Hepatic stellate cell (primary cell): ENCODE measurements around the gene SAXO1.
"Not testable (repeated sequence)": the region's sequence is repeated elsewhere in the genome, so short reads cannot be mapped to it uniquely, and the experiment has no call there.

Source experiments
- DNase-seq: peaks from one replicate; pipeline ENCODE4 v3.0.0; 2011; ENCODE audit warnings: low spot score

SAXO1 gene

DNA sequence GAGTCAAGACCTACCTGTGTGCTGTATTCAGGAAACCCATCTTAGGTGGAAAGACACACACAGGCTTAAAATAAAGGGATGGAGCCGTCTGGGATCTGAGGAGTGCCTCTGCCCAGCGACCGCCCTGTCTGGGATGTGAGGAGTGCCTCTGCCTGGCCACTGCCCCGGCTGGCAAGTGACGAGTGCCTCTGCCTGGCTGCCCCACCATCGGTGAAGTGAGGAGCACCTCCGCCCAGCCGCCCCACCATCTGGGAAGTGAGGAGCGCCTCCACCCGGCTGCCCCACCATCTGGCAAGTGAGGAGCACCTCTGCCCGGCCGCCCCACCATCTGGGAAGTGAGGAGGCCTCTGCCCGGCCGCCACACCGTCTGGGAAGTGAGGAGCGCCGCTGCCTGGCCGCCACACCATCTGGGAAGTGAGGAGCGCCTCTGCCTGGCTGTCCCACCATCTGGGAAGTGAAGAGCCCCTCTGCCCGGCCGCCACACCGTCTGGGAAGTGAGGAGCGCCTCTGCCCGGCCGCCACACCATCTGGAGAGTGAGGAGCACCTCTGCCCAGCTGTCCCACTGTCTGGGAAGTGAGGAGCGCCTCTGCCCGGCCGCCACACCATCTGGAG lies 33.7 kb downstream of the SAXO1 start:
- DNase-seq: no peak

DNA sequence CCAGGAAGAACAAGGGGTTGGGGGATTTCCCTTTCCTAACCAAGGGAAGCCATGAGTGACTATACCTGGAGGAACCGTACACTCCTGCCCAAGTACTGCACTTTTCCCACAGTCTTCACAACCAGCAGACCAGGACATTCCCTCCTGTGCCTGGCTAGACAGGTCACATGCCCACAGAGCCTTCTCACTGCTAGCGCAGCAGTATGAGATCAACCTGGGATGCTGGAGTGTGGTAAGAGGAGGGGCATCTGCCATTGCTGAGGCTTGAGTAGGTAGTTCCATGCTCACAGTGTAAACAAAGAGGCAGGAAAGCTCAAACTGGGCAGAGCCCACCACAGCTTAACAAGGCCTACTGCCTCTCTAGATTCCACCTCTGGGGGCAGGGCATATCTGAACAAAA lies 35.9 kb downstream of the SAXO1 start:
- DNase-seq: no peak

DNA sequence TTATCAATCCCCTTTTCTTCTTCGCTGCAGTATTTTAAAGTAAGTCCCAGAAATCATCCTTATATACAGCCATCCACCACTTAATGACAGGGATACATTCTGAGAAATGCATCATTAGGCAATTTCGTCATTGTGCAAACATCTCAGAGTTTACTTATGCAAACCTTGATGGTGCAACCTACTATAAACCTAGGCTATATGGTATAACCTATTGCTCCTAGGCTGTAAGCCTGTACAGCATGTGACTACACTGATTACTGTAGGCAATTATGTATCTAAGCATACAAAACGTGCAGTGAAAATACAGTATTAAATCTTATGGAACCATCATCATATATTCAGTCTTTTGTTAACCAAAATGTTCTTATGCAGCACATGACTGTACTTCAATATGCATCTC lies 36.8 kb downstream of the SAXO1 start:
- no peak for DNase-seq

GRCh38 chr9:18994263-18994916 lies 38.6 kb downstream of the SAXO1 start:
- DNase-seq: no peak

DNA sequence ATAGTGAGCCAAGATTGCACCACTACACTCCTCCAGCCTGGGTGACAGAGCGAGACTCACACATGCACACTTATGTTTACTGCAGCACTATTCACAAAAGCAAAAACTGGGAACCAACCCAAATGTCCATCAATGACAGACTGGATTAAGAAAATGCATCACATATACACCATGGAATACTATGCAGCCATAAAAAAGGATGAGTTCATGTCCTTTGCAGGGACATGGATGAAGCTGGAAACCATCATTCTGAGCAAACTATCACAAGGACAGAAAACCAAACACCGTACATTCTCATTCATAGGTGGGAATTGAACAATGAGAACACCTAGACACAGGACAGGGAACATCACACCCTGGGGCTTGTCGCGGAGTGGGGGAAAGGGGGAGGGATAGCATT lies 41.8 kb downstream of the SAXO1 start:
- not testable (repeated sequence) for DNase-seq

DNA sequence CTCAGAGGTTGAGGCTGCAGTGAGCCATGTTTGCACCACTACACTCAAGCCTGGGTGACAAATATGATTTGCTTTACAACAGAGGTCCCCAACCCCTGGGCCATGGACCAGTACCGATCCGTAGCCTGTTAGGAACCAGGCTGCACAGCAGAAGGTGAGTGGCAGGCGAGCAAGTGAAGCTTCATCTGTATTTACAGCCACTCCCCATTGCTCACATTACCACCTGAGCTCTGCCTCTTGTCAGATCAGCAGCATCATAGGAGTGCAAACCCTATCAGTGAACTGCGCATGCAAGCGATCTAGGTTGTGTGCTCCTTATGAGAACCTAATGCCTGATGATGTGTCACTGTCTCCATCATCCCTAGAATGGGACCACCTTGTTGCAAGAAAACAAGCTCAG lies 42.5 kb downstream of the SAXO1 start:
- DNase-seq: no peak

GRCh38 chr9:18989865-18990264 lies 43.1 kb downstream of the SAXO1 start:
- DNase-seq: no peak

DNA sequence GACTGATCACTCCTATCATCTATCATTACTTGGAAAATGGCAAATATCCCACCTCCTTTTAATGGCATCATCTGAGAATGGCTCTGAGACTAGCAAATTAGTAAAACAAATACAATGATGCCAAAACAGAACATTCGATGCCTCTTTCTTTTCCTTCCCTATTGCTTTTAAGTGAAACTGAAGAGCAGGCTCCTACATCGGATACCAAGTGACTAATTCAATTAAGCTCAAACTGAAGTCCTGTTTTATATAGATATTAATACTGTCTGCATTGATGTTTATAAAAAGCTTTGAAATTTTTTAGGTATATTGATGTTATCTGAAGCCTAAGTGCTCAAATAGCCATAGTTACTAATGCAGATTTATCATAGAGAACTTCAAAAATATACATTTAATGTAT lies 43.9 kb downstream of the SAXO1 start:
- DNase-seq: no peak

- DNase-seq: no peak
Observed at GRCh38 chr9:18988003-18988402, 45.0 kb downstream of the SAXO1 start.

DNA sequence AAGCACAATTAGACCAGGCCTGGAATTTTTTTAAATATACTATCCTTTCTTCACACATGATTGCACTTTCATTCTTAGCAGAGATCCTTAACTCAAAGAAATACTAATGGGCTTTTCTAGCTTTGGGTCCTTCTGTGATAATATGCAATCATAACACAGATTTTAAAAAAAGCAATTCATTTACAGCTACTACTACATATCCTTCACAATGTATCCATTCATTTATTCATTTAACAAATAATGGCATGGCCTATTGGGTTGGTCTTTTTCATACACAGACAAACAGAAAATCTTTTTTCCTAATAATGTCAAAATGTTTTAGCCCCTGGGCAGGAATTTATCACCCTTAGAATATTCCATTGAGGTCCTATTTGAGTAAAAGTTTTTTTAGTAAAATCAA lies 47.0 kb downstream of the SAXO1 start:
- no peak for DNase-seq

DNA sequence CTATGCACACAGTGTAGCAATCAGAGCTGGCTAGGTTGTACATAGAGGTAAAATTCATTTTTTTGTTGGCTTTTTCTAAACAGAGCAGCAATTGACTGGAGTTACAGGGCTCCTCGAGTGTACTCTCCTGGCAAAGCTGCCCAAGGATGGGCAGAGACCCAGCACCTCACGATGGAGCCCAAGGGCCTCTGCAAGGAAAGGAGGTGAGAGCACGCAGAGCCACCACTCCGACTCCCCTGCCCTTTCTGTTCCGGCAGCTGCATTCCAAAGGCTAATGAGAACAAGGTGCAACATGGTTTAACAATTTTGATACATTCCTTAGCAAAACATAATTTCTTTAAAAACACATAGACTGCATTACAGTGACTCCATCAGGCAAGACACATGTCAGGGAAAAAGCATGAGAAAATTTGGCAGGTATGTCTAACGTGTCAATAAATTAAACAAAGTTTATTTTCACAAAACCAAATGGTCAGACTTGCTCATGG lies 47.5 kb downstream of the SAXO1 start:
- no peak for DNase-seq

GRCh38 chr9:18982262-18982620 lies 50.8 kb downstream of the SAXO1 start:
- DNase-seq: no peak

GRCh38 chr9:18981476-18982261 lies 51.3 kb downstream of the SAXO1 start:
- no peak for DNase-seq

DNA sequence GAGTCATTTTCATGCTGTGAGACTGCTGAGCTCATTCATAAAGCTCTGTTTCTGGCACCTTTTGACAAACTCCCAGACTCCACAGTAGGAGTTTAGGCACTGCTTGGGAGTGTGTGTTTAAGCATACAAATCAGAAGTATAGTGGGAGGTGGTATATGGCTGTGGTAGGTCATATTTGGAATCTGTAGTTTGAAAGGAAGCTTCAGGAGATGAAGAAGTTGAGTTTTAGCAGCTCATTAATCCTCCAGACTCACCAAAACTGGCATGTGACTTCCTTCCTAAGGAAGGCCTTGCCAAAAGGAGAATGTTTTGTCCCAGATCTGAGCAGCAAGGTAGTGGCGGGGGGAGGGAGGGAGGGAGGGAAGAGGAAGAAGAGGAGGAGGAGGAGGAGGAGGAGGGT lies 52.8 kb downstream of the SAXO1 start:
- DNase-seq: no peak

- DNase-seq: peak; percentile 43
Observed at GRCh38 chr9:18979367-18979766, 53.6 kb downstream of the SAXO1 start.

- DNase-seq: no peak
Observed at GRCh38 chr9:18978188-18978587, 54.8 kb downstream of the SAXO1 start.

DNA sequence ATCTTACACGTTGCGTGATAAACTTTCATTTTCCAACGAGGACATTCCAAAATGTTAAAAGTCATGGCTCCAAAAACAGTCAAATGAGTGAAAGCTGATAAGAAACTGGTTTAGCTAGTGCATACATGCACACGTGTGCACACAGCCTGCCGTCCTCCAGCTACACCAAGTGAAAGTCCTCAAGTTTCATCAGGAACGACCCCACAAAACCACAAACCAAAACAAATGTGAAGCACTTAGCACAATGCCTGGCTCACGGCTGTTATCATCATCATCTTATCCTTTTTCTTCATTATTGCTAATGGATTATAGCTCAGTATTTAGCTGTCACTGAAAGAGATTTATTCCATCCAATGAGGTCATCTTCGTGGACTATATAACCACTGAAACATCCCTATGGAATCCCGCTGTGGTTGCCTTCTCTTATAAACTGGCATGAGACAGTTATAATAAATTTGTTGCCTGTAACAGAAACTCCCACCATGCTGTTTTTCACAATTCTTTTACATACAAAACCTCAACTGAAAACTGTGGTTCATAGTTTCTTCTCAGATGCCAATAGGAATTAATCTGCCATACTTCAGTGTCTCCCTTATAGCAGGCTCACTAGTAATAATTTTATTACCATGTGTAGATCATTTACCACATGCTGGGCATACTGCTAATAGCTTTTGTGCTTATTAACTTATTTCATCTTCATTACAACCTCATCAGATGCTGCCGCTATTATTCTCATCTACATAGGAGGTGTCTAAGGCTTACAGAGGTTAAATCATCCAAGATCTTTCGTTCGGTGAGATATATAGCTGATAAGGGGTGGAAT lies 56.1 kb downstream of the SAXO1 start:
- peak; percentile 60 for DNase-seq

GRCh38 chr9:18976221-18976708 lies 56.7 kb downstream of the SAXO1 start:
- DNase-seq: no peak

DNA sequence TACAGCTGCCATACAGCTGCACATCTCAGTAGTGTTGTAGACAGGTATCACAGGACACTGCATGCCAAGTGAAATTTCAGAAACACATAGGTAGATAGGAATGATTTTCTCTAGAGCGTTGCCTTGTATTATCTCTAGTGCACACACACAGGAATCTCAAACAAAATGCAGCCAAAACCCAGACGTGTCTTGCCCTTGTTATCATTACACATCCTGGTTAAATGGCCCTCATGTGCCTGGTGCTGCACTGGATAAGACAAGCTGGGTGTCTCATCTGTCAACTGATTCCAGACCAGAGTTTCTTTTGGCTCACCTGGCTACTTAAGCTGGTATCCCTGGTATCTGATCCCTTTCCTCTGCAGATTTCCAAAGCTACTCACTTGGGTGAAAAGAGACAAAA lies 59.7 kb downstream of the SAXO1 start:
- DNase-seq: no peak

- DNase-seq: no peak
Observed at GRCh38 chr9:18972675-18973074, 60.3 kb downstream of the SAXO1 start.

GRCh38 chr9:18971909-18972308 lies 61.1 kb downstream of the SAXO1 start:
- DNase-seq: no peak

DNA sequence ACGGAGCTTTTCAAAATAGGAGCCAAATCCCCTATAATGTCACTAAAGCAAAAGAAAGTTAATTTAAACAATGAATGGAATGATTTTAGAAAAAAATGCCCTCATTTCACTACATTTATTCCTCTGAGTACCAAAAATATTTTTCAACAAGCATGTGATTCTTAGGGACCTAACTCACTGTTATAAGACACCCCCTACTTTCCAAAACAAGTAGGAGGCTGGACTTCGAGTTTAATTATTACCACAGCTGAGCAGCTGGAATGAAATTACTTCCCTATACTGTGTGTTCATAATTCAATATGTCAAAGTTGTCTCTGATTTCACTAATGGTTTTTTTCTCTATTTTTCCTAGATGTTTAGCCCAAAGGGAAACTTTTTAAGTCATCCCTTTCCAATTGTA lies 61.6 kb downstream of the SAXO1 start:
- DNase-seq: no peak
